HL-60/S4 (cell line): ENCODE data around the gene SHC2.

Experiments used
- in situ Hi-C: fragments of 300-500 bp; cut with MboI; formaldehyde crosslinking; loops from 2 replicates; pipeline ENCODE4 v1.14.3; 2022; ENCODE audit warnings: low sequenced_read_pairs

SHC2 gene

DNA sequence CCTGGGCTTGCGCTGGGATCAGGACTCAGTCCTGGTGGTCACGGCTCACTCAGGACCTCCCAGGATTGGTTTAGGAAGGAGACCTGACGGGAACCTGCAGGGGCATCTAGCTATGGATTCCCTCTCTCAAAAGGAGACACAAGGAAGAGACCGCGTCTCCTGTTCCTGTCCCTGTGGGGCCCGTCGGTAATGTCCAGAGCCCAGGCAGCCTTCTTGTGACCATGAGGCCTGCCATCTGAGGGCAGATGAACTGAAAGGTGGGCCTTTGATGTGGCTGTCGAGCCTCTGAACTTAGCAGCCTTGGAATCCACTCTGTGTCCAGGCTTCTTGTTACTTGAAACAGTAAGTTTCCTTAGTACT lies 84.7 kb downstream of the SHC2 start:
- in situ Hi-C loops = no loop called here

DNA sequence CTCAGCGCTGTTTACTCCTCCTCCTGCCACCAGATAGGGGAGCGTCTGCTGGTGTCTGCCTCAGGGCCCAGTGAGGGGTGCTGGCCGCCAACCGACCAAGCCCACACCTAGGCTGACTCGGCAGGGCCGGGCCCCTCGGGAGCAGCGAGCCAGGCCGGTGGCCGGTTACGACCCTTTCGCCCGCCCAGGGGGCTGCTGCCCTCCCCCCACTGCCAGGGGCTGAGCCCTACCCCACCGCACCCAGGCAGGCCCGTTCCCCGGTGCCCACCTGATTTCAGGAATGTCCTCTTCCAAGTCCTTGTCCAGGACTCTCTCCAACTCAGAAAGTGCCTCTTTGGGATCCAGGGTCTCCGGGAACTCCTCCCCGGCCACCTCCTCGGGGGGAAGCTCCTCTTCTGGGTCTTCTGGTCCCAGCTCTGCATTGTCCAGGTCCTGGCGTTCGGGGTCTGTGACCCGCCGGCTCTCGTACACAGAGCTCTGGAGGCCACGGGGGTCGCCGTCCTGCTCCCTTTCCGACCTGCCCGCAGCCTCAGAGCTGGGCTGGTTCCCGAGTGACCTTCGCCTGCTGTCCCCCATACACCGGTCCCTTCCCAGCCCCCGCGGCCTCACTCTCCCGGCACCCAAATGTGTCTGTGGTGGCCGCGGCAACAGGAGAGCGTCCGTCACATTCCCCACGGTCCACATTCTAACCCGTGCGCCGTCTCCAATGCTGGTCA lies 85.3 kb downstream of the SHC2 start:
- in situ Hi-C loops = no loop called here

DNA sequence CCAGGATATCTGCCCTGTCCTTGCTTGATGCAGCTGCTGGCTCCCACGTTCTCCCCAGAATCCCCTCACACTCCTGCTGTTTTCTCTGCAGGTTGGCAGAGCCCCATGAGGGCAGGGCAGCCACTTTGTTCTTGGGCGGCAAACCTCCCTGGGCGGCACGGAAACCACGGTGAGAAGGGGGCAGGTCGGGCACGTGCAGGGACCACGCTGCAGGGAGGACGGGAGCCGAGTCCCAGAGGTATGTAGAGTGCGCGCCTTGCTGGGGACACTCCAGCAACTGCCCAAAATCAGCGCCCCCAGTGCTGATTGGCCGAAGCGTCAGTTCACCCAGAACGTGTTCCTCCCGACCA lies 86.0 kb downstream of the SHC2 start:
- in situ Hi-C loops = no loop called here

DNA sequence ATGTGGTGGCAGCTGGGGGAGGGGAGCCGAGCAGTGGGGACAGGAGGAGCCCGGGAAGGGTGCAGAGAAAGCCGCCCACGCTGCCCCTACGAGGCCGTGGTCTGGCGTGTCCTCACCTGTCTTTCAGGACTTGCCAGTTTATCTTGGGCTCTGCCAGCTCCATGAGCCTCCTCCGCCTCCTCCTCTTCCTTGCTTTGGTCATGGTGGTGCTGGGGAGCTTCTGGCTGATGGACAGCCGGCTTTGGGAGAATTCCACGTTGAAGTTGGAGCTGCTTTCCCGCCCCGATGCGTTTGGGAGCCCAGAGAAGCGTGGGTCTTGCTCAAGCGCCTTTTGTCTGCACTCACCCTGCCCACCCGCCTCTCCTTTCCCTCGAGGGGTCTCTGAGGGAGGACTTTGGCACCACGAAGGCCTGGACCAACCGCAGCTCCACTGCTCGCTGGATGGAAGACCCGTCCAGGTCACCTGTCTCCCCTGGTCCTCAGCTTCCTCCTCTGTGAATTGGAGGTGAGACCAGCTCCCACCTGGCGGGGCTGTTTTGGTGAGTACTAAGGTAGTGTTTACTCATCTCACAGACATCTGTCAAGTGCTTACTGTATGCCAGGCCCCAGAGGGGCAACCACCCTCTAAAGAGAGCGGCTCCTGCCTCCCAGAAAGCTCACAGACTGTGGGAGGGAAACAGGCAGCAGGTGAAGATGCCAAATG lies 86.5 kb downstream of the SHC2 start:
- in situ Hi-C loops = no loop called here

DNA sequence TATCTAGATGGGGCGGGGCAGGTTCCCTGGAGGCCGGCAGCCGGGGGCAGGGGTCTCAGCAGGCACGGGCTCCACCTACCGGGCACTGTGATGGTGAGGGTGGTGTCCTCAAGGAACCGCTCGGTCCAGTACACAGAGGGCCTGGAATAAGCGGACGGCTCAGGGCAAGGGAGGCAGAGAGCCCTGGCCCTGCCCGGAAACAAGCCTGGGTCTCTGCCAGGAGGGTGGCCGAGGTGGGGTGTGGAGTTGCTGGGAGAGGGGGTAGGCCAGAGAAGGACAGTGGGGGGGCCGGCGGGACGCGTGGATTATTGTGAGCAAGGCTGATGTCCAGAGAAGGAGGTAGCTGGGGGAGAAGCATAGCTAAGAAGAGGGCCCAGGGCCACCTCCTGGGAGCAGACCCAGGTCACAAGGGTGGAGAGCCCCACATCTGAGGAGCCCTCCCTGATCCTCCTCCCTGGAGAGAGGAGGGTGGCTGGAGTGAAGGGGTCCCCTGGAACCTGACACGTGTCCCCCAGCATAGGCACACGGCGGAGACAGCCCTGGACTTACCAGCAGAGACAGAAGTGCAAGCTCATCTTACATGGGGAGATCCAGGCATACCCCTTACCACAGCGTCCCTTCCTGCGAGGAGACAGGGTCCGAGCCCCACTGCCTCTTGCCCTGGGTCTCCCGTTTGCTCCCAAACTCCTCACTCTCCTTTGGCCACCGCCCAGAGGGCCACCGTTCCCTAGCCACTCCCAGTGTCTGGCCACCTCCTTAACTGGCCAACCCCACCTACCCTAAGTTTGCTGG lies 87.2 kb downstream of the SHC2 start:
- in situ Hi-C loops = no loop called here

DNA sequence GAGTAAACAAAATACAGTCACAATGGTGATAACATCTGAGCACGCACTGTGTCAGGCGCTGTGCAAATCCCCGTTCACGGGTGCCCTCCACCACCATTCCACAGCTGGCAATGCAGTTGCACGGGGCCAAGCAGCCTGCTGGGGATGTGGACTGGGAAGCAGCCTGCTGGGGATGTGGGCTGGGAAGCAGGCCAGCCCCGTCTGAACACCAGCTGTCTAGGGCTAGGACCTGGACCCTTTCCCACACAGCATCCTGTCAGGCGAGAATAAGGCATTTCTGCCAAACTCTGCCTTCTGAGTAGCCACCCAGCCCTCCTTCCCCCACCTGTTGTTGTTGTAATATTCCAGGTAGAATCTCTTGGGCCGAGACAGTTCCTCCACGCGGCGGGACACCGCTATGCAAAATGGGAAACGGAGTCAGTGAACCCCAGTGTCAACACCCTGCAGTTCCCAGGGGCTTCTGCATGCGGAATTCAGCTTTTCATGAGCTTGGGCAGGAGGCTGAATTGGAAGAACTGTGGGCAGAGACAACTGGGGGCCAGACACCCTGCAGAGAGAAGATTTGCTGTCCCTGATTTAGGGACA lies 88.4 kb downstream of the SHC2 start:
- in situ Hi-C loops = no loop called here

DNA sequence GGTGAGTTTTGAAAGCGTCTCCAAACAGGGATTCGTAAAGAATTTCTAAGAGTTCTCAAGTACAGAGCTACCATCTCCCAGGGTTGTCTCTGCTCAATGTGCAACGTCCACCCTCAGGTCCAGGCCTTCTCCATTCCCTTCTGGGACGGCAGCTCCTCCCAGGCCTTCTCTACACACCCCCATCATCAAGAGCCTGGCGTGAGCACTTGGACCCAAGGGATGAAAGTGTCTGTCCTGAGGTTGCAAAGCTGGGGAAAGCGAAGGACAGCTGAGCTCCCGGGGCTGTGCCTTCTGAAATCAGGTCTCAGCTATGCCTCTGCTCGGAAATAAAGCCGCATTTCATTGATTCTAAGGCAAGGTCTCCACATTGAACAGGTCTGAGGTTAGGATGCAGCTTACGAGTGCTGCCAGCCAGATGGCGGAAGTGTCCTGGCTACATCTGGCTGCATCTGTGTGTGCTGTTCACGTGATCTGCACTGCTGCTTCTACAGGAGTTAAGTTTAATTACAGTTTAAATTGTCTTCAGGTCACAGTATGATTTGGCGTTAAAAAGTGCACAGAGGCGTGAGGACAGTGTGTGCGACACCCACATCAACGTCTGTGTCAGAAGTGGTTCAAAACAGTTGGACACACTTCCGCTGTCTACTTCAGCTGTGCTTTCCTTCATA lies 89.2 kb downstream of the SHC2 start:
- in situ Hi-C loops = no loop called here

DNA sequence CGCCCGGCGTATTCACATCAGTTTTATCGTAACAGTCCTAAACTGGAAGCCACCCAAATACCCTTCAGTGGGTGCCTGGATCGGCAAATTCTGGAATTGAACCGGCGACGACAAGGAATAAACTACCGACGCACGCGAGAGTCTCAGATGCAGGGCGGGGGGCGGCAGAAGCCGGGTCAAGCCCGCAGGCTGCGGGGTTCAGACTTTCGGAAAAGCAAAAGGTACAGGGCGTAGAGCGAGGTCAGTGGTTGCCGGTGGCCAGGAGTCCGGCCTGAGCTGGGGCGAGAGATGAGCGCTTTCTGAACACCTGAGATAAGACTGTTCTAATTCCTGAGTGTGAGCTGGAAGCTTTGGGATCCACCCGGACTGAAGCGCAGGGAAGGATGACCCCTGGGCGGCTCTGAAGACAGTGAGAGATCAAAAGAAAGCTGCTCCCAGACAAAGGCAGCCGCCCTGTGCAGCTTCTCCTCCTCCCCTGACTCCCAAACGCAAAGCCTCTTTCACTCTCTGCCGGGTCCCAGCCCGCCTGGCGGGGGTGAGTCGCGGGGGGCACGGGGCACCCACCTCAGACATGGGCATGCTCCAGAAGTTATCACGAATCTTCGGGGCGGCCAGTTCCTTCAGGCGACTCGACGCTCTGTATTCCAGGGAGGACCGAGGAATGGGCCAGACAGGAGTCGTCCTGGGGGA lies 90.0 kb downstream of the SHC2 start:
- in situ Hi-C loops = no loop called here

DNA sequence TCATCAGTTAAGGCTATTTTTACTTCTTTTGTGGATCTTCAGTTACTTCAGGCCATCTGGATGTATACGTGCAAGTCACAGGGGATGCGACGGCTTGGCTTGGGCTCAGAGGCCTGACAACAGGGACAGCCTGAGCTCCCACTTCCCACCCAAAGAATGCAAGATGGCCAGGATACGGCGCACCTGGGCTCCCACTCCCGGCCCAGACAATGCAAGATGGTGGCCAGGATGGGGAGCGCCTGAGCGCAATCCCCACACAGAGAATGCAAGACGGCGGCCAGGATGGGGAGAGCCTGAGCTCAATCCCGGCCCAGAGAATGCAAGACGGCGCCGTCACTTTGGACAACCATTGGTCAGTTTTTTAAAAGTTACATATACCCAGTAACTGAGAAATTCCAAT lies 91.0 kb downstream of the SHC2 start:
- in situ Hi-C loops = no loop called here

DNA sequence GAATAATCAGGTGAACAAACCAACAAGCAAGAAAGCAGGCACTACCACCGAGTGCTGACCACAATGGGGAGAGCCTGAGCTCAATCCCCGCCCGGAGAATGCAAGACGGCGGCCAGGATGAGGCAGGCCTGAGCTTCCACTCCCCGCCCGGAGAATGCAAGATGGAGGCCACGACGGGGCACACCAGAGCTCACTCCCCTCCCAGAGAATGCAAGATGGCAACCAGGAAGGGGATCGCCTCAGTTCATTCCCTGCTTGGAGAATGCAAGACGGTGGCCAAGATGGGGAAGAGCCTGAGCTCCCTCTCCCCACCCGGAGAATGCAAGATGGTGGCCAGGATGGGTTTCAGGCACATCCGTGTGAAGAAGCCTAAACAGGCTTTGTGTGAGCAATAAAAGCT lies 91.6 kb downstream of the SHC2 start:
- in situ Hi-C loops = no loop called here

DNA sequence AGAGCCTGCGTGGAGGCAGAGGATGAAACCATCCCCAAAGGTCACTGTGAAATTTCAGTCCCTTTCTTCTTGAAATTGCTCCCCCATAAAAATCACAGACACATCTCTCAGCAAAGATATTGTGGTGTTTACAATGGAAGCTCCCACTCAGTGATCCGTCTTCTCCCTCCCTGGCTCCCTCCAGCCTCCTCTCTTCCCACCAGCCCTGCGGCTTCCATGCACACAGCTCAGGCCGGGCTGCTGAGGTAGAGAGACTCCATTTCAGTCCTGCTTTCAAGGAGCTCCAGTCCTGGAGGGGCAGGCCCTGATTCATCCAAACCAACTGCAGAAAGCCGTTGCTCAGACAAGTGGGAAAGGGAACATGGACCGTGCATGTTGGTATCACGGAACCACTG lies 92.2 kb downstream of the SHC2 start:
- in situ Hi-C loops = no loop called here

DNA sequence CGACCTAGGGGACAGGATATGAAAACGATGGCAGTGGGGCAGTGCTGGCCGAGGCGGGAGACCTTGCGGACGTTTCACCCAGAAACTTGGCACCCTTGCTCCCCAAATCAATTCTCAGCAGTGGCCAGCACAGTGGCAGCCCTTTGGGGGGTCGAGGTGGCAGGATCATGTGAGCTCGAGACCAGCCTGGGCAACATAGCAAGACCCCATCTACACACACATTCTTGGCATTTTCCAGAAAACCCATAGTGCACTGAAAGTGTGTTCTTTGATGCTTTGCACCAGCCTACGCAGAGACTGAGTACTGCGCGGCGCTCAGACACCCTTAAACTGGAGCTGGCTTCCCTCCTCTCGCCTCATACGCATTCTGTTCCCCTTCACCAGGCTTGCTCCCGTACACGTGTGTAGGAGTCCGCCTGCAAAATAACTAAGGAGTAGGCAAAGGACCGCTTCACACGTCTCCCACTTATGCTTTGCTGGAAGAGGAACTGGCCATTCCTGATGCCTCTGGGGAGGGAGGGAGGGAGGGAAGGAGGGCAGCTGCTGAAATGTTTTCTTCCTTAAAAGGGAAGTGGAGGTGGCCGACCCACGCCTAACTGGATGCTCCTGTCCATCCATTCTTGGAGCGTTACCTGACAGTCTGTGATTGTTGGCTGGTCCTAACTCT lies 92.7 kb downstream of the SHC2 start:
- in situ Hi-C loops = no loop called here

DNA sequence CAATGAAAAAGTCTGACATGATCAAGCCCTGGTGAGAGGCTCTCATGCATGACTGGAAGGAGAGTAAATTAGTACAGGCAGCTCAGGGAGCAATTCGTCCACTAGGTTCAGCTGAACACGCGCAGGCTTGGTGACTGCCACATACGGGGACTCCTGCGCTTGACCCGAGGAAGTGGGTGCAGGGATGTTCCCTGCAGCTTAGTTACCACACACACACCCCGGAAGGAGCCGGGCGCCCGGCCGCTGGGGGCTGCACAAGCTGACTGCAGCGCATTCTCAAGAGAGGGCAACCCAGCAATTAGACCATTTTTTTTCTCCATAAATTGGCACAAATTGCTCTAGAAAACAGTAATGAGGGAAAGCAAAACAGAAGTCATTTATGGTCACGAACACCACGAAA lies 93.3 kb downstream of the SHC2 start:
- in situ Hi-C loops = no loop called here

DNA sequence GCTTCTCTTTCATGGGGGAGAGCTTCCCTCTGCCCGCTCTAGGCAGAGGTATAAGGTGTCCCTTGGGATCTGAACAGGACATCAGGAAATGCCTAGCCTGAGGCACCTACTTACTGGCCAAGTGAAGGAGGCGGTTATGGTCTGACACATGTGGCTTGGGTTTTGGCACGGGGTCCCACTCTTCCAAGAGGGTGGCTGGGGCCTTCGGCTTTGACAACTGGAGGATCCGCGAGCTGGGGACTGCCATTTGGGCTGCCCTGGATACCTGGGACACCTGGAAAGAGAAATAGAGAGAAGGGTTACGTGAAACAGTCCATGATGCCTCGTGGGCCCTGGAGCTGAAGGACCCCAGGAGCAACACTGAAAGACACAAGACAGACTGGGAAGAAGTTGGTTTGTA lies 93.9 kb downstream of the SHC2 start:
- in situ Hi-C loops = no loop called here
